Neural cell (in vitro differentiated cells): ENCODE measurements around the gene SNX20. TPM values are rescaled to one million over a fixed set of nuclear protein-coding genes. Genes with fewer than 3 reads are reported as not detected.

Experiments
- H2AFZ ChIP-seq: fragments of 200-600, 300-800 bp; sonication (generic), shearing (Covaris generic); 2 replicates; pipeline ENCODE4 v1.6.0; 2014; ENCODE audit warnings: low read depth, mild to moderate bottlenecking, antibody characterized with exemption, low read length, moderate library complexity
- H3F3A ChIP-seq: fragments of 200-600 bp; shearing (Covaris generic); 2 replicates; pipeline ENCODE4 v1.6.1; 2016; ENCODE audit warnings: mild to moderate bottlenecking, moderate library complexity, mixed read lengths, antibody characterized with exemption, low read length; ENCODE audit not compliant: insufficient read depth, poor library complexity, severe bottlenecking
- H3K27ac ChIP-seq: fragments of 200-600, 300-800 bp; sonication (generic), shearing (Covaris generic); 2 replicates; pipeline ENCODE4 v1.5.1; 2014; ENCODE audit warnings: mild to moderate bottlenecking, low read length, moderate library complexity
- H3K27me3 ChIP-seq: fragments of 300-800, 200-600 bp; sonication (generic), shearing (Covaris generic); 2 replicates; pipeline ENCODE4 v1.6.0; 2014; ENCODE audit warnings: mild to moderate bottlenecking, low read depth, low read length, moderate library complexity; ENCODE audit not compliant: insufficient read depth
- H3K36me3 ChIP-seq: fragments of 300-800, 200-600 bp; sonication (generic), shearing (Covaris generic); 2 replicates; pipeline ENCODE4 v1.5.1; 2014; ENCODE audit warnings: mild to moderate bottlenecking, antibody characterized with exemption, low read length, moderate library complexity; ENCODE audit not compliant: insufficient read depth
- H3K4me2 ChIP-seq: fragments of 300-800, 200-600 bp; sonication (generic), shearing (Covaris generic); 2 replicates; pipeline ENCODE4 v1.6.0; 2014; ENCODE audit warnings: mild to moderate bottlenecking, low read length
- H3K4me3 ChIP-seq: fragments of 300-800, 200-600 bp; sonication (generic), shearing (Covaris generic); 2 replicates; pipeline ENCODE4 v1.5.1; 2014; ENCODE audit warnings: mild to moderate bottlenecking, low read length, moderate library complexity
- H3K79me2 ChIP-seq: fragments of 200-600 bp; shearing (Covaris generic); replicated peaks from 2 replicates; pipeline ENCODE4 v1.6.0; 2014; ENCODE audit warnings: mild to moderate bottlenecking, low read length, moderate library complexity; ENCODE audit not compliant: insufficient read depth
- H3K9ac ChIP-seq: fragments of 300-800, 200-600 bp; sonication (generic), shearing (Covaris generic); 2 replicates; pipeline ENCODE4 v1.6.1; 2016; ENCODE audit warnings: mild to moderate bottlenecking, low read length, mixed read lengths
- H3K9me2 ChIP-seq: fragments of 200-600 bp; shearing (Covaris generic); 2 replicates; pipeline ENCODE4 v1.6.1; 2016; ENCODE audit warnings: mild to moderate bottlenecking, low read length, mixed read lengths; ENCODE audit not compliant: insufficient read depth
- H3K9me3 ChIP-seq: fragments of 200-600, 300-800 bp; sonication (generic), shearing (Covaris generic); 2 replicates; pipeline ENCODE4 v1.6.1; 2016; ENCODE audit warnings: mild to moderate bottlenecking, mixed run types, low read length, moderate library complexity, mixed read lengths
- H4K20me1 ChIP-seq: fragments of 200-600 bp; shearing (Covaris generic); 2 replicates; pipeline ENCODE4 v1.6.1; 2016; ENCODE audit warnings: mild to moderate bottlenecking, mixed run types; ENCODE audit not compliant: insufficient read depth
- EP300 ChIP-seq: fragments of 450-650 bp; conservative IDR thresholded peaks from 2 replicates; pipeline ENCODE4 v1.6.1; 2014; ENCODE audit warnings: antibody characterized with exemption, mild to moderate bottlenecking, moderate library complexity; ENCODE audit not compliant: poor library complexity, severe bottlenecking
- EZH2 ChIP-seq: fragments of 200-600, 300-800 bp; shearing (Covaris generic), sonication (generic); IDR thresholded peaks from 2 replicates; pipeline ENCODE4 v1.6.1; 2014; ENCODE audit warnings: antibody characterized with exemption, low read length, borderline replicate concordance, mild to moderate bottlenecking; ENCODE audit not compliant: insufficient read depth, poor library complexity, severe bottlenecking
- MXI1 ChIP-seq: fragments of 450-650 bp; conservative IDR thresholded peaks from 2 replicates; pipeline ENCODE4 v1.6.1; 2014; ENCODE audit warnings: antibody characterized with exemption, mild to moderate bottlenecking; ENCODE audit not compliant: poor library complexity, severe bottlenecking
- RAD21 ChIP-seq: fragments of 450-650 bp; conservative IDR thresholded peaks from 2 replicates; pipeline ENCODE4 v1.6.1; 2014; ENCODE audit warnings: antibody characterized with exemption, mild to moderate bottlenecking, moderate library complexity
- SMC3 ChIP-seq: fragments of 450-650 bp; conservative IDR thresholded peaks from 2 replicates; pipeline ENCODE4 v1.6.1; 2014; ENCODE audit warnings: antibody characterized with exemption, mild to moderate bottlenecking, moderate library complexity; ENCODE audit not compliant: poor library complexity
- TAF1 ChIP-seq: IDR thresholded peaks from 2 replicates; pipeline ENCODE4 v1.6.1; 2012; ENCODE audit warnings: low read depth
- polyA plus RNA-seq: library from polyadenylated mRNA; depleted of rRNA; stranded (reverse); fragments of >200 nt; gene quantifications from 2 replicates; pipeline ENCODE4 v1.2.3, GENCODE V29; 2014
- TF ChIP-seq, protein P1 (sequence below): IDR thresholded peaks from 2 replicates; pipeline ENCODE4 v1.6.1; 2012; ENCODE audit warnings: borderline replicate concordance
- TF ChIP-seq, protein P2 (sequence below): fragments of 450-650 bp; IDR thresholded peaks from 2 replicates; pipeline ENCODE4 v1.5.1; 2014; ENCODE audit warnings: antibody characterized with exemption, mild to moderate bottlenecking, moderate library complexity; ENCODE audit not compliant: poor library complexity, severe bottlenecking

SNX20 gene
- polyA plus RNA-seq, 1 donor from 2014 or later, result not detected

DNA sequence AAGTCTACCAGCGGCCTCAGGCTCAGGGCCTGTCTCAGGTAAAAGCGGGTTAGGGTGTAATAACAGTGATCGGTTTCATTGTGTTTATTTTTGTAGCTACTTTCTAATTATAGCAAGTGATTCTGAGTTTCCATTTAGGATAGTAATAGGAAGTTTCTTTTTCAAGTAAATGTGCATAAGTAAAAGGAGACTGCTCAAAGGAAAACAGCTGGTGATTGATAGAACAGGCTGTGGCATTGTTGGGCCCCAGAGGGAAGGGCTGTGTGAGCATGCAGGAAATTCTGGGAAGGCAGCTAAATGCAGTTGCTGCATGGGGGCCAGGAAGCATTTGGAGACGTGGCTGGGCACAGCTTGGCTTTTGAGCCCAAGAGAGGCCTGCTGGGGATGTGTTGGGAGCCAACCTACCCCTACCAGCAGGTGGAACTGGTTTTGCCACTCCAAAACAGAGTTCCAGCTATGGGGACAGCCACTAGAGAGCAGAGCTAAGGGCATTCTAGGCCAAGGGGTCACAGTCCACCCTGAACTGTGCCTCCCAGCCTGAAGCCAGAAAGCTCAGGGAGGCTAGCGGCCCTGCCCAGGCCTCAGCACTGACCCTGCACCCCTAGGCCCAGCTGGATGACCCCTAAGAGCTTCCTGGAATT, 12.6 kb downstream of the SNX20 start:
- no peak overlapping the region for H3K9ac ChIP-seq
- H3K79me2 ChIP-seq, result no peaks in the 10 kb centered on the region
- no peak overlapping the region for H3K4me2 ChIP-seq
- H2AFZ ChIP-seq, result no peak overlapping the region
- H4K20me1 ChIP-seq, result no peaks in the 10 kb centered on the region
- no peak for TF ChIP-seq RAD21
- no peak for TF ChIP-seq MXI1
- TF ChIP-seq, protein P1, sequence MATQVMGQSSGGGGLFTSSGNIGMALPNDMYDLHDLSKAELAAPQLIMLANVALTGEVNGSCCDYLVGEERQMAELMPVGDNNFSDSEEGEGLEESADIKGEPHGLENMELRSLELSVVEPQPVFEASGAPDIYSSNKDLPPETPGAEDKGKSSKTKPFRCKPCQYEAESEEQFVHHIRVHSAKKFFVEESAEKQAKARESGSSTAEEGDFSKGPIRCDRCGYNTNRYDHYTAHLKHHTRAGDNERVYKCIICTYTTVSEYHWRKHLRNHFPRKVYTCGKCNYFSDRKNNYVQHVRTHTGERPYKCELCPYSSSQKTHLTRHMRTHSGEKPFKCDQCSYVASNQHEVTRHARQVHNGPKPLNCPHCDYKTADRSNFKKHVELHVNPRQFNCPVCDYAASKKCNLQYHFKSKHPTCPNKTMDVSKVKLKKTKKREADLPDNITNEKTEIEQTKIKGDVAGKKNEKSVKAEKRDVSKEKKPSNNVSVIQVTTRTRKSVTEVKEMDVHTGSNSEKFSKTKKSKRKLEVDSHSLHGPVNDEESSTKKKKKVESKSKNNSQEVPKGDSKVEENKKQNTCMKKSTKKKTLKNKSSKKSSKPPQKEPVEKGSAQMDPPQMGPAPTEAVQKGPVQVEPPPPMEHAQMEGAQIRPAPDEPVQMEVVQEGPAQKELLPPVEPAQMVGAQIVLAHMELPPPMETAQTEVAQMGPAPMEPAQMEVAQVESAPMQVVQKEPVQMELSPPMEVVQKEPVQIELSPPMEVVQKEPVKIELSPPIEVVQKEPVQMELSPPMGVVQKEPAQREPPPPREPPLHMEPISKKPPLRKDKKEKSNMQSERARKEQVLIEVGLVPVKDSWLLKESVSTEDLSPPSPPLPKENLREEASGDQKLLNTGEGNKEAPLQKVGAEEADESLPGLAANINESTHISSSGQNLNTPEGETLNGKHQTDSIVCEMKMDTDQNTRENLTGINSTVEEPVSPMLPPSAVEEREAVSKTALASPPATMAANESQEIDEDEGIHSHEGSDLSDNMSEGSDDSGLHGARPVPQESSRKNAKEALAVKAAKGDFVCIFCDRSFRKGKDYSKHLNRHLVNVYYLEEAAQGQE, result no peak
- TF ChIP-seq SMC3, result no peak
- TF ChIP-seq, protein P2, sequence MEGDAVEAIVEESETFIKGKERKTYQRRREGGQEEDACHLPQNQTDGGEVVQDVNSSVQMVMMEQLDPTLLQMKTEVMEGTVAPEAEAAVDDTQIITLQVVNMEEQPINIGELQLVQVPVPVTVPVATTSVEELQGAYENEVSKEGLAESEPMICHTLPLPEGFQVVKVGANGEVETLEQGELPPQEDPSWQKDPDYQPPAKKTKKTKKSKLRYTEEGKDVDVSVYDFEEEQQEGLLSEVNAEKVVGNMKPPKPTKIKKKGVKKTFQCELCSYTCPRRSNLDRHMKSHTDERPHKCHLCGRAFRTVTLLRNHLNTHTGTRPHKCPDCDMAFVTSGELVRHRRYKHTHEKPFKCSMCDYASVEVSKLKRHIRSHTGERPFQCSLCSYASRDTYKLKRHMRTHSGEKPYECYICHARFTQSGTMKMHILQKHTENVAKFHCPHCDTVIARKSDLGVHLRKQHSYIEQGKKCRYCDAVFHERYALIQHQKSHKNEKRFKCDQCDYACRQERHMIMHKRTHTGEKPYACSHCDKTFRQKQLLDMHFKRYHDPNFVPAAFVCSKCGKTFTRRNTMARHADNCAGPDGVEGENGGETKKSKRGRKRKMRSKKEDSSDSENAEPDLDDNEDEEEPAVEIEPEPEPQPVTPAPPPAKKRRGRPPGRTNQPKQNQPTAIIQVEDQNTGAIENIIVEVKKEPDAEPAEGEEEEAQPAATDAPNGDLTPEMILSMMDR, result no peak
- no peak for TF ChIP-seq EZH2
- TF ChIP-seq EP300, result no peak
- H3K27ac ChIP-seq, result no peak overlapping the region
- no peak overlapping the region for H3K4me3 ChIP-seq
- no peaks in the 10 kb centered on the region for H3K36me3 ChIP-seq
- H3K9me2 ChIP-seq, result no peaks in the 10 kb centered on the region
- no peaks in the 10 kb centered on the region for H3F3A ChIP-seq
- H3K27me3 ChIP-seq, result no peaks in the 10 kb centered on the region
- peaks cover 3% of the 10 kb centered on the region for H3K9me3 ChIP-seq

DNA sequence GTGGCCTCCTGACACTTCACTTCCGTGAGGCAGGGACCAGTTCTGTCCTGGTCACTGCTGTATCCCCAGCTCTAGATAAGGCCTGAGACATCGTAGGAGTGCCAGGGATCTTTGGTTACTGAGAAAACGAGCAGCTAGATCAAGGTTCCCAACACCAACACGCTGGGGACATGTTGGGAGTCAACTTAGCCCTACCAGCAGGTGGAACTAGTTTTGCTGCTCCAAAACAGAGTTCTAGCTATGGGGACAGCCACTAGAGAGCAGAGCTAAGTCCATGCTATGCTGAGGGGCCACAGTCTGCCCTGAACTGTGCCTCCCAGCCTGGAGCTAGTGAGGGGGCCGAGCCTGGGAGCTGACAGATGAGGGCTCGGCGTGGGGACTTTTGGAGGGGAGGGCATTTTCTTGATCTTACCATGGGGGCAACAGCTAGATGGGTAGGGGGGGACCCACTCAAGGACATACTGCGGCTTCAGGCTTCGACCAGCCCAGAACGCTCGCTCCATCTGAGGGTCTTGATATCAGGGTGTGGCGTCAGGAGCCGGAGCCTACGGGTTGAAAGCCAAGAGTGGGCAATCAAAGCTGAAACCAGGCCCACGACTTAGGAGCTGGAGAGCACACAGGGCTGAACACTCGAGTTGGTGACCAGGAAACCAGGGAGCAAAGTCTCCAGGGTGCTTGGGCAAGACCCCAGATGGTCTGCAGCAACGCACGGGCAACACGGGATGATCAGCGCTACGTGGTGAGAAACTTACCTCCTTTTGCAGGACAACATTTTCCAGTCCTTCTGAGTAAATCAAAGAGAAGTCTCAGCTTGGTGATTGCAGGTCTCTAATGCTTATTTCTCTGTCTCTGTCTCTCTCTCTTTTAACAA, 13.4 kb downstream of the SNX20 start:
- TF ChIP-seq EZH2 (no peak), TAF1 (no peak), RAD21 (no peak)
- Histone ChIP-seq H3K36me3 (no peaks in the 10 kb centered on the region), H3K27ac (no peak overlapping the region)

More for the DNA sequence above, 13.4 kb downstream of the SNX20 start:
- Histone ChIP-seq H3F3A (no peaks in the 10 kb centered on the region), H3K9me3 (peaks cover 3% of the 10 kb centered on the region), H4K20me1 (no peaks in the 10 kb centered on the region), H3K9ac (no peak overlapping the region), H3K4me2 (no peak overlapping the region), H2AFZ (no peak overlapping the region), H3K9me2 (no peaks in the 10 kb centered on the region), H3K4me3 (no peak overlapping the region), H3K27me3 (no peaks in the 10 kb centered on the region), H3K79me2 (no peaks in the 10 kb centered on the region)
